ENCODE results near the gene PTPRR. TPM values are rescaled to one million over a fixed set of nuclear protein-coding genes. Genes with fewer than 3 reads are reported as not detected.

PTPRR gene
- total and polyA plus RNA-seq, 2 of the 4 experiments (the other 2 are of a cell fraction) = 0.18 to 0.21 TPM

DNA sequence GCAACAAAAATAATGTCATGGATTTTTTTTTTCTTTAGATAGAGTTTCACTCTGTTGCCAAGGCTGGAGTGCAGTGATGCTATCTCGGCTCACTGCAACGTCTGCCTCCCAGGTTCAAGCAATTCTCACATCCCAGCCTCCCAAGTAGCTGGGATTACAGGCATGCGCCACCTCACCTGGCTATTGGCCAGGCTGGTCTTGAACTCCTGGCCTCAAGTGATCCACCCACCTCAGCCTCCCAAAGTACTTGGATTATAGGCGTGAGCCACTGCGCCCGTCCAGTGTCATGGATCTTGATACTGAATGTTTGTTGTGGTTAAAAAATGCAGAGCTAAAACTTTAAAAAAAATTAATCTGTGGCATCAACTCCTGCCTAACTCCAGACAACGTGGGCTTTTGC lies 175.5 kb downstream of the PTPRR start:
- no peak overlapping the region for H3K4me3 ChIP-seq (ENCODE audit: insufficient read depth, low read depth, low read length)
- no peak overlapping the region for H3K9ac ChIP-seq (ENCODE audit: low read depth, low read length)
- intact Hi-C loops (cut with micrococcal nuclease) = no loop called here
- no peaks in the 10 kb centered on the region for H3K27me3 ChIP-seq (ENCODE audit: control insufficient read depth, insufficient read depth, low read length)
- no CpG with 5 or more reads among the region's 7 CpGs for WGBS, 2 experiments (ENCODE audit: extremely low coverage in 2 of 2, insufficient read length in 1 of 2)
- no peaks in the 10 kb centered on the region for H3K4me1 ChIP-seq (ENCODE audit: control insufficient read depth, insufficient read depth, low read length)
- no peak overlapping the region for H2BK20ac ChIP-seq (ENCODE audit: low read depth, low read length)
- H3K4ac ChIP-seq (ENCODE audit: low read depth, low read length) = no peak overlapping the region
- no peak overlapping the region for H2AK9ac ChIP-seq (replicated peaks; ENCODE audit: low read depth, low read length, poor library complexity)
- ChIA-PET CTCF (interaction anchor here (1.3 to 2.5 kb wide), 2 partner anchors 12 kb away, joined by 4 to 15 read pairs; no protein-coding TSS in a partner anchor), POLR2A (ENCODE audit: unreplicated experiment) (no interaction called here)
- H4K91ac ChIP-seq (ENCODE audit: insufficient read depth, low read depth, low read length) = no peak overlapping the region
- DNase-seq = no peak
- H2BK5ac ChIP-seq (ENCODE audit: low read depth, low read length, poor library complexity, severe bottlenecking) = no peak overlapping the region
- H3K27ac ChIP-seq (ENCODE audit: insufficient read depth, low read length) = no peak overlapping the region
- no peak overlapping the region for H4K8ac ChIP-seq (ENCODE audit: low read depth in 2 of 2, low read length in 2 of 2)
- no peaks in the 10 kb centered on the region for H3K9me3 ChIP-seq (ENCODE audit: control insufficient read depth, insufficient read depth, low read length)
- no peak overlapping the region for H2BK15ac ChIP-seq (ENCODE audit: low read depth, low read length)
- no peaks in the 10 kb centered on the region for H3K36me3 ChIP-seq (ENCODE audit: control insufficient read depth, insufficient read depth, low read length)
- H3K14ac ChIP-seq (replicated peaks; ENCODE audit: low read depth, low read length) = no peak overlapping the region
- in situ Hi-C loops (cut with MboI; ENCODE audit: low sequenced_read_pairs) = loop anchor here (25.0 kb wide), 1 partner anchor 642 kb away; no protein-coding TSS in a partner anchor
- H4K20me1 ChIP-seq (ENCODE audit: insufficient read depth, low read length) = no peaks in the 10 kb centered on the region
- H2AK5ac ChIP-seq (ENCODE audit: low read depth, low read length) = no peak overlapping the region
- no peak overlapping the region for H3K23ac ChIP-seq (ENCODE audit: low read depth, low read length)
- no peak overlapping the region for H3K4me2 ChIP-seq (ENCODE audit: low read depth, low read length)
- H2AFZ ChIP-seq (replicated peaks; ENCODE audit: low read length, poor library complexity) = no peak overlapping the region
- no peak overlapping the region for H4K5ac ChIP-seq (ENCODE audit: low read depth, low read length)
- no peaks in the 10 kb centered on the region for H3K79me1 ChIP-seq (ENCODE audit: low read depth in 1 of 2, low read length in 2 of 2)
- no peak overlapping the region for H3K56ac ChIP-seq (ENCODE audit: extremely low read depth, insufficient read depth, low read length)
- H2BK120ac ChIP-seq (ENCODE audit: low read depth, low read length) = no peak overlapping the region
- no peak overlapping the region for H3K18ac ChIP-seq (ENCODE audit: low read depth, low read length)
- no TSS peak for BruUV-seq (replicated peaks)
- dilution Hi-C loops (cut with HindIII; ENCODE audit: low sequenced_read_pairs, unreplicated experiment) = no loop called here
- H3K9me1 ChIP-seq (ENCODE audit: insufficient read depth, low read length) = no peaks in the 10 kb centered on the region
- no peak for ATAC-seq (ENCODE audit: low read depth)
- TF ChIP-seq, protein P1, sequence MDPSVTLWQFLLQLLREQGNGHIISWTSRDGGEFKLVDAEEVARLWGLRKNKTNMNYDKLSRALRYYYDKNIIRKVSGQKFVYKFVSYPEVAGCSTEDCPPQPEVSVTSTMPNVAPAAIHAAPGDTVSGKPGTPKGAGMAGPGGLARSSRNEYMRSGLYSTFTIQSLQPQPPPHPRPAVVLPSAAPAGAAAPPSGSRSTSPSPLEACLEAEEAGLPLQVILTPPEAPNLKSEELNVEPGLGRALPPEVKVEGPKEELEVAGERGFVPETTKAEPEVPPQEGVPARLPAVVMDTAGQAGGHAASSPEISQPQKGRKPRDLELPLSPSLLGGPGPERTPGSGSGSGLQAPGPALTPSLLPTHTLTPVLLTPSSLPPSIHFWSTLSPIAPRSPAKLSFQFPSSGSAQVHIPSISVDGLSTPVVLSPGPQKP (IDR thresholded peaks at IDR 0.05; ENCODE audit: borderline replicate concordance, low read depth, low read length) = no peak
- TF ChIP-seq, protein P2, sequence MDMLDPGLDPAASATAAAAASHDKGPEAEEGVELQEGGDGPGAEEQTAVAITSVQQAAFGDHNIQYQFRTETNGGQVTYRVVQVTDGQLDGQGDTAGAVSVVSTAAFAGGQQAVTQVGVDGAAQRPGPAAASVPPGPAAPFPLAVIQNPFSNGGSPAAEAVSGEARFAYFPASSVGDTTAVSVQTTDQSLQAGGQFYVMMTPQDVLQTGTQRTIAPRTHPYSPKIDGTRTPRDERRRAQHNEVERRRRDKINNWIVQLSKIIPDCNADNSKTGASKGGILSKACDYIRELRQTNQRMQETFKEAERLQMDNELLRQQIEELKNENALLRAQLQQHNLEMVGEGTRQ (IDR thresholded peaks at IDR 0.05; ENCODE audit: low read depth, low read length) = no peak
- TF ChIP-seq MAZ (IDR thresholded peaks at IDR 0.05; ENCODE audit: borderline replicate concordance, low read depth, low read length) (no peak), MXI1 (IDR thresholded peaks at IDR 0.05; ENCODE audit: borderline replicate concordance, low read depth, low read length) (no peak), BHLHE40 (IDR thresholded peaks at IDR 0.05; ENCODE audit: low read depth, low read length) (no peak), RFX5 (IDR thresholded peaks at IDR 0.05; ENCODE audit: low read depth, low read length) (no peak)

All from IMR-90 (cell line).